Hepatocyte (in vitro differentiated cells): Measurements from ENCODE around the gene PDIA2.

Source experiments
- CTCF ChIP-seq: fragments of 200-600 bp; sonication (generic); IDR thresholded peaks from 2 replicates; pipeline ENCODE4 v1.5.1; 2016; ENCODE audit warnings: antibody characterized with exemption, mild to moderate bottlenecking; ENCODE audit not compliant: poor library complexity
- EZH2 ChIP-seq: fragments of 200-600 bp; sonication (generic); IDR thresholded peaks from 2 replicates; pipeline ENCODE4 v1.6.1; 2016; ENCODE audit warnings: antibody characterized with exemption, mild to moderate bottlenecking, borderline replicate concordance

- no peak for TF ChIP-seq CTCF
- no peak for TF ChIP-seq EZH2
Measured at GRCh38 chr16:245105-245504, 37.9 kb upstream of the PDIA2 start.
